Mucosa of rectum (tissue), 2 donors: ENCODE measurements around the gene MBD5.

ENCODE experiments used
- H3K27ac ChIP-seq, 2 donors: one replicate each; pipeline ENCODE4 v1.7.0; 2013; ENCODE audit warnings: inconsistent platforms in 2 of 2, low read depth in 2 of 2, low read length in 2 of 2
- H3K27me3 ChIP-seq, 2 donors: one replicate each; pipeline ENCODE4 v1.7.0; 2013; ENCODE audit warnings: low read length in 2 of 2; ENCODE audit not compliant: control insufficient read depth in 2 of 2, insufficient read depth in 2 of 2
- H3K36me3 ChIP-seq, 2 donors: one replicate each; pipeline ENCODE4 v1.7.0; 2013; ENCODE audit warnings: low read length in 2 of 2; ENCODE audit not compliant: control insufficient read depth in 2 of 2, insufficient read depth in 2 of 2
- H3K4me1 ChIP-seq, 2 donors: one replicate each; pipeline ENCODE4 v1.7.0; 2013; ENCODE audit warnings: low read length in 2 of 2, mild to moderate bottlenecking in 1 of 2; ENCODE audit not compliant: control insufficient read depth in 2 of 2, insufficient read depth in 2 of 2
- H3K4me3 ChIP-seq, 2 donors: one replicate each; pipeline ENCODE4 v1.7.0; 2013; ENCODE audit warnings: low read length in 2 of 2
- H3K9ac ChIP-seq, 2 donors: one replicate each; pipeline ENCODE4 v1.7.0; 2013; ENCODE audit warnings: low read length in 2 of 2, low read depth in 1 of 2, mild to moderate bottlenecking in 1 of 2
- H3K9me3 ChIP-seq, 2 donors: one replicate each; pipeline ENCODE4 v1.7.0; 2013; ENCODE audit warnings: low read length in 2 of 2; ENCODE audit not compliant: control insufficient read depth in 2 of 2
- donor health status: healthy.
- donor health status: Normal muscosa, but diverticular disease.

MBD5 gene

GRCh38 chr2:148194882-148195281 lies 174.0 kb downstream of the MBD5 start:
- no peak overlapping the region for H3K4me3 ChIP-seq
- H3K36me3 ChIP-seq: no peaks in the 10 kb centered on the region
- no peak overlapping the region for H3K9ac ChIP-seq
- no peaks in the 10 kb centered on the region for H3K27me3 ChIP-seq
- H3K27ac ChIP-seq: no peak overlapping the region
- H3K4me1 ChIP-seq: no peaks in the 10 kb centered on the region
- no peaks in the 10 kb centered on the region for H3K9me3 ChIP-seq

- Histone ChIP-seq H3K36me3 (no peaks in the 10 kb centered on the region), H3K4me1 (no peaks in the 10 kb centered on the region), H3K9ac (no peak overlapping the region), H3K4me3 (no peak overlapping the region), H3K27ac (no peak overlapping the region), H3K9me3 (no peaks in the 10 kb centered on the region), H3K27me3 (no peaks in the 10 kb centered on the region)
Measured at GRCh38 chr2:148201075-148202004, 180.4 kb downstream of the MBD5 start.

GRCh38 chr2:148202237-148202636 lies 181.3 kb downstream of the MBD5 start:
- Histone ChIP-seq H3K27ac (no peak overlapping the region), H3K36me3 (no peaks in the 10 kb centered on the region), H3K4me1 (no peaks in the 10 kb centered on the region), H3K27me3 (no peaks in the 10 kb centered on the region), H3K9ac (no peak overlapping the region), H3K4me3 (no peak overlapping the region), H3K9me3 (no peaks in the 10 kb centered on the region)

GRCh38 chr2:148207111-148207510 lies 186.2 kb downstream of the MBD5 start:
- H3K4me3 ChIP-seq: no peak overlapping the region
- H3K27me3 ChIP-seq: no peaks in the 10 kb centered on the region
- H3K36me3 ChIP-seq: no peaks in the 10 kb centered on the region
- H3K27ac ChIP-seq: no peak overlapping the region
- no peak overlapping the region for H3K9ac ChIP-seq
- no peaks in the 10 kb centered on the region for H3K4me1 ChIP-seq
- H3K9me3 ChIP-seq: no peaks in the 10 kb centered on the region

DNA sequence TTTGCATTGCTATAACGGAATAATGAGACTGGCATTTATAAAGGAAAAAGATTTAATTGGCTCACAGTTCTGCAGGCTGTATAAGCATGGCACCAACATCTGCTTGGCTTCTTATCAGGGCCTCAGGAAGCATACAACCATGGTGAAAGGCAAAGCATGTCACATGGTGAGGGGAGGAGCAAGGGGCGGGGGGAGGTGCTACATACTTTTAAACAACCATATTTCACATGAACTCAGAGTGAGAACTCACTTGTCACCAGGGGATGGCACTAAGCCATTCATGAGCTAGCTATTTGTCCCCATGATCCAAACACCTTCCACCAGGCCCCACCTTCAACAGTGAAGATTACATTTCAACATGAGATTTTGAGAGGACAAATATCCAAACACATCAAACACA lies 188.7 kb downstream of the MBD5 start:
- Histone ChIP-seq H3K27ac (no peak overlapping the region), H3K9me3 (no peaks in the 10 kb centered on the region), H3K4me3 (no peak overlapping the region), H3K4me1 (no peaks in the 10 kb centered on the region), H3K36me3 (no peaks in the 10 kb centered on the region), H3K9ac (no peak overlapping the region), H3K27me3 (no peaks in the 10 kb centered on the region)

GRCh38 chr2:148218326-148219075 lies 197.6 kb downstream of the MBD5 start:
- Histone ChIP-seq H3K4me3 (no peak overlapping the region), H3K36me3 (no peaks in the 10 kb centered on the region), H3K4me1 (no peaks in the 10 kb centered on the region), H3K27me3 (no peaks in the 10 kb centered on the region), H3K27ac (no peak overlapping the region), H3K9ac (no peak overlapping the region), H3K9me3 (peaks cover 0 to 3% of the 10 kb centered on the region in 2 donors)

DNA sequence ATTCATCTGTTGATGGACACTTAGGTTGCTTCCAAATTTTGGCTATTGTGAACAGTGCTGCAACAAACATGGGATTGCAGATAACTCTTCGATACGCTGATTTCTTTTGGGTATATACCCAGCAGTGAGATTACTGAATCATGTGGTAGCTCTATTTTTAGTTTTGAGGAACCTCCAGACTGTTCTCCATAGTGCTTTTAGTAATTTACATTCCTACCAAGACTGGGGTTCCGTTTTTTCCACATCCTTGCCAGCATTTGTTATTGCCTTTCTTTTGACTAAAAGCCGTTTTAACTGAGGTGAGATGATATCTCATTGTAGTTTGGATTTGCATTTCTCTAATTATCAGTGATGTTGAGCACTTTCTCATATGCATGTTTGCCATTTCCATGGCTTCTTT lies 200.3 kb downstream of the MBD5 start:
- H3K27me3 ChIP-seq: no peaks in the 10 kb centered on the region

DNA sequence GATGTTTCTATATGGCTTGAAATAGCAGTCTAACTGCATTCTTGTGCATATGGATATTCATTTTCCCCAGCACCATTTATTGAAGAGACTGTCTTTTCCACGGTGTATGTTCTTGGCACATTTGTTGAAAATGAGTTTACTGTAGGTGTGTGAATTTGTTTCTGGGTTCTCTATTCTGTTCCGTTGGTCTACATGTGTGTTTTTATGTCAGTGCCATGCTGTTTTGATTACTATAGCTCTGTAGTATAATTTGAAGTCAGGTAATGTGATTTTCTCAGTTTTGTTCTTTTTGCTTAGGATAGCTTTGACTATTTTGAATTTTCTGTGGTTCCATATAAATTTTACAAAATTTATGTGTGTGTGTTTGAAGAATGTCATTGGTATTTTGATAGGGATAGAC lies 201.0 kb downstream of the MBD5 start:
- Histone ChIP-seq H3K4me3 (no peak overlapping the region), H3K4me1 (no peaks in the 10 kb centered on the region), H3K9me3 (peaks cover 0 to 3% of the 10 kb centered on the region in 2 donors), H3K36me3 (peaks cover 0 to 2% of the 10 kb centered on the region in 2 donors), H3K9ac (no peak overlapping the region), H3K27me3 (no peaks in the 10 kb centered on the region), H3K27ac (no peak overlapping the region)

More for the DNA sequence above, 200.3 kb downstream of the MBD5 start:
- peaks cover 0 to 3% of the 10 kb centered on the region in 2 donors for H3K9me3 ChIP-seq
- H3K36me3 ChIP-seq: peaks cover 0 to 2% of the 10 kb centered on the region in 2 donors
- no peak overlapping the region for H3K9ac ChIP-seq
- no peaks in the 10 kb centered on the region for H3K4me1 ChIP-seq
- H3K4me3 ChIP-seq: no peak overlapping the region
- no peak overlapping the region for H3K27ac ChIP-seq

GRCh38 chr2:148231858-148232257 lies 211.0 kb downstream of the MBD5 start:
- Histone ChIP-seq H3K4me1 (no peaks in the 10 kb centered on the region), H3K27me3 (no peaks in the 10 kb centered on the region), H3K9me3 (peaks cover 0 to under 1% of the 10 kb centered on the region in 2 donors), H3K27ac (no peak overlapping the region), H3K4me3 (no peak overlapping the region), H3K9ac (no peak overlapping the region), H3K36me3 (peaks cover 2 to 8% of the 10 kb centered on the region in 2 donors)

DNA sequence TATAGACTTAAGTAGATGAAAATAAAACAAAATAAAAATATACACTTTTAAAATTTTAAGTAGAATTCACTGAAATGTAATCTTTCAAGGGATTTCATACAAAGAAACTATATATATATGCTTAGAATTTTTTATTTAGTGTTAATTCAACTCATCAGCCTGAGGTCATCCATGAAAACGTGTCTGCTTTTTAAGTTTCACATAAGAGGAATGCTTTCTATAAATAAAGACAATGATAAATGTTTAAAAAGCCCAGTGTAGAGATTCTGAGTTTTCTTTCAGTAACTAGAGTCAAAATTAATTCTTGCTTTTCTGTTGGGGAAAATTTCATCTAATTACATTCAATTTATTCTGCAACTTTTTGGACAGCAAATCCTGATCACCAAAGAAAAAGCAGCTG lies 213.3 kb downstream of the MBD5 start:
- peaks cover 0 to 9% of the 10 kb centered on the region in 2 donors for H3K9me3 ChIP-seq
- H3K4me1 ChIP-seq: no peaks in the 10 kb centered on the region
- H3K36me3 ChIP-seq: peaks cover 7 to 12% of the 10 kb centered on the region in 2 donors
- no peak overlapping the region for H3K27ac ChIP-seq
- no peaks in the 10 kb centered on the region for H3K27me3 ChIP-seq
- H3K9ac ChIP-seq: no peak overlapping the region
- H3K4me3 ChIP-seq: no peak overlapping the region
